Vagina (tissue), 2 donors: ENCODE results near the gene FAM13B.

ENCODE experiments used
- CTCF ChIP-seq, 3 experiments: fragments of 450-650 bp in 2 of 3; fragments of 200-600 bp in 1 of 3; sonication (generic) in 1 of 3; IDR thresholded peaks; one replicate each; pipeline ENCODE4 v1.5.1; 2017 to 2019; ENCODE audit warnings: antibody characterized with exemption in 3 of 3, mild to moderate bottlenecking in 2 of 3, moderate library complexity in 2 of 3
- POLR2A ChIP-seq, 2 donors: fragments of 450-650 bp; IDR thresholded peaks; one replicate each; pipeline ENCODE4 v1.6.1; 2017; ENCODE audit warnings: antibody characterized with exemption in 2 of 2, mild to moderate bottlenecking in 2 of 2, moderate library complexity in 2 of 2
- POLR2AphosphoS5 ChIP-seq, 2 donors: sonication (generic); formaldehyde crosslinking; IDR thresholded peaks; one replicate each; pipeline ENCODE4 v1.9.0; 2017; ENCODE audit warnings: antibody characterized with exemption in 2 of 2, mild to moderate bottlenecking in 2 of 2, low read depth in 1 of 2; ENCODE audit not compliant: insufficient read depth in 1 of 2

- TF ChIP-seq CTCF (IDR thresholded peaks at IDR 0.05), result no peak
- TF ChIP-seq POLR2AphosphoS5 (IDR thresholded peaks at IDR 0.05; ENCODE audit: insufficient read depth in 1 of 2, low read depth in 1 of 2), result no peak
- TF ChIP-seq POLR2A (IDR thresholded peaks at IDR 0.05), result no peak
Observed at GRCh38 chr5:138037907-138038633, 5.2 kb upstream of the FAM13B start.
